HepG2 (cell line): ENCODE results near the gene RPTOR. TPM values are rescaled to one million over a fixed set of nuclear protein-coding genes. Genes with fewer than 3 reads are reported as not detected.

Experiments used
- ATAC-seq: fragments of 200-7000 bp; cut with Tn5 transposase; 3 replicates; pipeline ENCODE4 v1.9.1; 2020; ENCODE audit warnings: mild to moderate bottlenecking, moderate library complexity
- BruUV-seq: library from RNA; stranded (reverse); fragments of 400-500 nt; replicated peaks from 2 replicates; lab custom pipeline; 2021; lab: Mats Ljungman, UMichigan
- CTCF ChIA-PET: fragments of 300-600 bp; formaldehyde crosslinking; extraction: SDS; loops from one replicate; lab custom pipeline; 2021; ENCODE audit warnings: low total read pairs, inconsistent platforms, low intra/inter-chr PET ratio; lab: Yijun Ruan, JAX
- POLR2A ChIA-PET: fragments of 350-600 bp; sonication (Branson Sonifier 250); formaldehyde crosslinking; loops from one replicate; lab custom pipeline; 2020; ENCODE audit warnings: antibody characterized with exemption, inconsistent platforms; lab: Yijun Ruan, JAX
- DNase-seq: peaks from one replicate; pipeline ENCODE4 v3.0.0-alpha.2; 2015; ENCODE audit warnings: low spot score
- FAIRE-seq: peaks from 3 replicates; lab custom pipeline; 2011; peaks lifted over from hg19 to GRCh38; lab: Jason Lieb, UNC
- H2AFZ ChIP-seq: one replicate; pipeline ENCODE4 v1.6.1; 2011; ENCODE audit warnings: low read length, inconsistent platforms
- H3K27ac ChIP-seq: fragments of 300-600 bp; 3 replicates; pipeline ENCODE4 v1.8.0; 2011; ENCODE audit warnings: mixed run types, mild to moderate bottlenecking, mixed read lengths, low read length, inconsistent platforms; ENCODE audit not compliant: insufficient read depth; ENCODE audit errors: extremely low read length
- H3K27me3 ChIP-seq, 2 experiments: fragments of 200-600 bp in 1 of 2; 2 replicates in 1 of 2; 3 replicates in 1 of 2; pipeline versions ENCODE4 v1.6.0 to v1.8.0; 2011; ENCODE audit warnings: low read length in 2 of 2, mild to moderate bottlenecking in 2 of 2, moderate library complexity in 2 of 2, inconsistent platforms in 1 of 2; ENCODE audit not compliant: insufficient read depth in 2 of 2, control insufficient read depth in 1 of 2
- H3K36me3 ChIP-seq, 2 experiments: fragments of 200-600 bp in 1 of 2; replicated peaks in 1 of 2; 2 replicates in 1 of 2; 3 replicates in 1 of 2; pipeline versions ENCODE4 v1.5.1 to v1.8.0; 2011; ENCODE audit warnings: low read length in 2 of 2, inconsistent platforms in 1 of 2; ENCODE audit not compliant: insufficient read depth in 2 of 2, control insufficient read depth in 1 of 2
- H3K4me1 ChIP-seq: 2 replicates; pipeline ENCODE4 v1.5.1; 2012; ENCODE audit warnings: low read length, inconsistent platforms; ENCODE audit not compliant: insufficient read depth
- H3K4me2 ChIP-seq: 2 replicates; pipeline ENCODE4 v1.6.0; 2011; ENCODE audit warnings: low read depth, low read length, inconsistent platforms
- H3K4me3 ChIP-seq, 3 experiments: fragments of 200-600 bp in 1 of 3; sonication (generic), shearing (Covaris generic) in 1 of 3; replicated peaks in 1 of 3; 2 replicates each; pipeline ENCODE4 v1.5.1; 2011 to 2016; ENCODE audit warnings: low read length in 3 of 3, inconsistent platforms in 2 of 3, low read depth in 2 of 3, mild to moderate bottlenecking in 2 of 3, control low read depth in 1 of 3, mixed read lengths in 1 of 3; ENCODE audit not compliant: insufficient read depth in 1 of 3
- H3K79me2 ChIP-seq: one replicate; pipeline ENCODE4 v1.6.1; 2011; ENCODE audit warnings: low read length, inconsistent platforms; ENCODE audit not compliant: insufficient read depth
- H3K9ac ChIP-seq: 2 replicates; pipeline ENCODE4 v1.6.0; 2011; ENCODE audit warnings: mild to moderate bottlenecking, low read depth, low read length, inconsistent platforms; ENCODE audit not compliant: insufficient read depth
- H3K9me3 ChIP-seq: 2 replicates; pipeline ENCODE4 v1.5.1; 2012; ENCODE audit warnings: mild to moderate bottlenecking, low read length
- H4K20me1 ChIP-seq: 2 replicates; pipeline ENCODE4 v1.6.0; 2011; ENCODE audit warnings: inconsistent platforms, mild to moderate bottlenecking, low read length, moderate library complexity; ENCODE audit not compliant: insufficient read depth
- AGO2 ChIP-seq: fragments of 200-400 bp; formaldehyde crosslinking; optimal IDR thresholded peaks from 2 replicates; pipeline ENCODE3; 2017; ENCODE audit warnings: mild to moderate bottlenecking, low read depth, low read length, moderate library complexity
- MIER2 ChIP-seq: IDR thresholded peaks from 2 replicates; pipeline ENCODE4 v1.6.1; 2016; ENCODE audit warnings: missing biosample characterization, missing genetic modification reagents
- ZBTB38 ChIP-seq: sonication (generic); formaldehyde crosslinking; IDR thresholded peaks from 2 replicates; pipeline ENCODE4 v1.5.1; 2020; ENCODE audit warnings: mild to moderate bottlenecking, missing genetic modification reagents
- WGBS: methylation state at CpG from one replicate; pipeline ENCODE4 v1.1.6; 2017; ENCODE audit warnings: low lambda C conversion rate; 5-methylcytosine and 5-hydroxymethylcytosine counted together
- in situ Hi-C: cut with HindIII; loops from 2 replicates; pipeline ENCODE4 v1.10.0; 2017; ENCODE audit warnings: low pct_unique_long_range_greater_than_20kb; ENCODE audit not compliant: extremely low pct_ligation_motif_present
- intact Hi-C: fragments of 100-400 bp; cut with micrococcal nuclease; formaldehyde crosslinking; loops from one replicate; pipeline ENCODE4 v1.10.0; 2022; ENCODE audit not compliant: unreplicated experiment
- polyA plus RNA-seq, 8 experiments: library from polyadenylated mRNA; depleted of rRNA in 3 of 8; stranded (reverse) in 7 of 8; unstranded in 1 of 8; fragments of >200 nt; fragmentation: Illumina TruSeq in 4 of 8; extraction: Trizol in 4 of 8; gene quantifications; 2 replicates each; pipeline versions ENCODE4 v1.2.1 to v1.2.3, GENCODE V29; 2011 to 2016; ENCODE audit warnings: low read depth in 4 of 8, missing spikeins in 1 of 8, mixed read lengths in 1 of 8; ENCODE audit not compliant: insufficient read depth in 1 of 8
- total RNA-seq, 5 experiments: library from RNA; depleted of rRNA; stranded (reverse); fragments of >200 nt; fragmentation: Illumina TruSeq; extraction: Trizol; gene quantifications; 2 replicates each; pipeline ENCODE4 v1.2.3, GENCODE V29; 2016; ENCODE audit warnings: low read depth in 1 of 5
- TF ChIP-seq, protein P1 (sequence below): conservative IDR thresholded peaks from 2 replicates; pipeline ENCODE4 v1.6.1; 2018; ENCODE audit warnings: missing genetic modification reagents
- TF ChIP-seq, protein P2 (sequence below): sonication (generic); formaldehyde crosslinking; IDR thresholded peaks from 2 replicates; pipeline ENCODE4 v1.4.0; 2020; ENCODE audit warnings: missing genetic modification reagents
- TF ChIP-seq, protein P3 (sequence below): sonication (generic); formaldehyde crosslinking; IDR thresholded peaks from 2 replicates; pipeline ENCODE4 v1.5.1; 2020; ENCODE audit warnings: mild to moderate bottlenecking, missing genetic modification reagents, moderate library complexity

The RPTOR gene
- total and polyA plus RNA-seq, 2 of the 13 experiments (the other 11 are each of a cell fraction or from before 2014, with no cell fraction given): 6.6 to 25.3 TPM

DNA sequence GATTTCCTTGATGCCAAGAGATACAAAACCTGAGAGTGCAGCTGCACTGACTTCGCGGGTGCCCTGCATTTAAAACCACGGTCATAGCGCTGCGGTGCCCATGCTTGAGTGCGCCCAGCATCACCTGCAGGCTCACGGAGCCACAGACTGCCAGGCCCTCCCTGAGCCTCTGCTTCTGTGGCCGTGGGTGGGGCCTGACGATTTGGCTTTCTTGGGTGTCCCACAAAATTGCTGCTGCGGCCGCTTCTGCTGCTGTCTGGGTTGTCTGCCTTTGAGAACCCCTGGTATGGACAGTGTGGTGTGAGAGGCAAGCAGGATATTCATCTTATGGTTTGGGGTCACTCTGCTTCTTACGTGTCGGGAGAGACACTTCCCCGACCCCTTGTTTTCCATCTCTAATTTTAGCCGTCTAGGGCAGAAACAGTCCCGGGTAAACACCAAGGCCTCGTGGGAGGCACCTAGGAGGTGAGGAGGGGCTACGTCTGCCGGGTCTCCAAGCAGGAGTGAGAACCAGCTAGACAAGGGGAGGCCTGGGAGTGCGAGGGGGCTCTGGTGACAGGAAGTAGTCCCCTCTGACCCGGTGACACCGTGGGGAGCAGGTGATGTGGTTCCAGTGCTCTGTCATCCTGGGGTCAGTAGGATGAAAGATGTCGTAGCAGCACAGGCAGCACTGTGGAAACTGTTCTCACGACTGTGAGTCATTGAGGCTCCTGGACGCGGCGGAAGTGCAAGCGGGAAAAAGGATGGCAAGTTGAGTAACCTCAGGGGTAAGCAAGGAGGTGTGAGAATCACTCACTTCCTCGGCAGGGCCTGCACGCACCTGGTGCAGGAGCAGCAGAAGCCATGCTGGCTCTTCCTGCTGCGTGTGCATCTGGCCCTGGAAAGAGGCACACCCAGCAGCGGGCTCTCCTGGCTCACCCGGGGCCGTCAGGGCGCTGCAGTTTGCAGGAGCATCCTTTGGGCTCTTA lies 176.3 kb downstream of the RPTOR start:
- H3K9ac ChIP-seq: no peak overlapping the region
- 93% methylated on average over 34 of the region's 35 CpGs for WGBS
- peaks cover 32% of the 10 kb centered on the region for H3K79me2 ChIP-seq
- H3K9me3 ChIP-seq: no peaks in the 10 kb centered on the region
- intact Hi-C loops: no loop called here
- peaks cover 2 to 5% of the 10 kb centered on the region in 2 experiments; a peak in 1 of 5 replicates for H3K36me3 ChIP-seq
- H3K27ac ChIP-seq: no peak overlapping the region
- no peaks in the 10 kb centered on the region for H3K27me3 ChIP-seq
- ATAC-seq (no peak; the same call in 2 of the 3 replicates), FAIRE-seq (no peak), DNase-seq (no peak)
- ChIA-PET CTCF (no interaction called here), POLR2A (no interaction called here)
- no peak overlapping the region for H2AFZ ChIP-seq
- in situ Hi-C loops: no loop called here
- no TSS peak for BruUV-seq
- no peak overlapping the region for H3K4me3 ChIP-seq
- peaks cover 10% of the 10 kb centered on the region for H3K4me1 ChIP-seq
- H4K20me1 ChIP-seq: peaks cover 14% of the 10 kb centered on the region; the same call in 1 of the 2 replicates
- TF ChIP-seq, protein P1, sequence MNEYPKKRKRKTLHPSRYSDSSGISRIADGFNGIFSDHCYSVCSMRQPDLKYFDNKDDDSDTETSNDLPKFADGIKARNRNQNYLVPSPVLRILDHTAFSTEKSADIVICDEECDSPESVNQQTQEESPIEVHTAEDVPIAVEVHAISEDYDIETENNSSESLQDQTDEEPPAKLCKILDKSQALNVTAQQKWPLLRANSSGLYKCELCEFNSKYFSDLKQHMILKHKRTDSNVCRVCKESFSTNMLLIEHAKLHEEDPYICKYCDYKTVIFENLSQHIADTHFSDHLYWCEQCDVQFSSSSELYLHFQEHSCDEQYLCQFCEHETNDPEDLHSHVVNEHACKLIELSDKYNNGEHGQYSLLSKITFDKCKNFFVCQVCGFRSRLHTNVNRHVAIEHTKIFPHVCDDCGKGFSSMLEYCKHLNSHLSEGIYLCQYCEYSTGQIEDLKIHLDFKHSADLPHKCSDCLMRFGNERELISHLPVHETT (CRISPR knock-in tag): no peak
- TF ChIP-seq, protein P2, sequence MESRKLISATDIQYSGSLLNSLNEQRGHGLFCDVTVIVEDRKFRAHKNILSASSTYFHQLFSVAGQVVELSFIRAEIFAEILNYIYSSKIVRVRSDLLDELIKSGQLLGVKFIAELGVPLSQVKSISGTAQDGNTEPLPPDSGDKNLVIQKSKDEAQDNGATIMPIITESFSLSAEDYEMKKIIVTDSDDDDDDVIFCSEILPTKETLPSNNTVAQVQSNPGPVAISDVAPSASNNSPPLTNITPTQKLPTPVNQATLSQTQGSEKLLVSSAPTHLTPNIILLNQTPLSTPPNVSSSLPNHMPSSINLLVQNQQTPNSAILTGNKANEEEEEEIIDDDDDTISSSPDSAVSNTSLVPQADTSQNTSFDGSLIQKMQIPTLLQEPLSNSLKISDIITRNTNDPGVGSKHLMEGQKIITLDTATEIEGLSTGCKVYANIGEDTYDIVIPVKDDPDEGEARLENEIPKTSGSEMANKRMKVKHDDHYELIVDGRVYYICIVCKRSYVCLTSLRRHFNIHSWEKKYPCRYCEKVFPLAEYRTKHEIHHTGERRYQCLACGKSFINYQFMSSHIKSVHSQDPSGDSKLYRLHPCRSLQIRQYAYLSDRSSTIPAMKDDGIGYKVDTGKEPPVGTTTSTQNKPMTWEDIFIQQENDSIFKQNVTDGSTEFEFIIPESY (CRISPR knock-in tag): peak; percentile 86
- TF ChIP-seq ZBTB38 (CRISPR knock-in tag) (peak; percentile 32; the same call in 1 of the 2 replicates), MIER2 (CRISPR knock-in tag) (no peak), AGO2 (no peak)
- TF ChIP-seq, protein P3, sequence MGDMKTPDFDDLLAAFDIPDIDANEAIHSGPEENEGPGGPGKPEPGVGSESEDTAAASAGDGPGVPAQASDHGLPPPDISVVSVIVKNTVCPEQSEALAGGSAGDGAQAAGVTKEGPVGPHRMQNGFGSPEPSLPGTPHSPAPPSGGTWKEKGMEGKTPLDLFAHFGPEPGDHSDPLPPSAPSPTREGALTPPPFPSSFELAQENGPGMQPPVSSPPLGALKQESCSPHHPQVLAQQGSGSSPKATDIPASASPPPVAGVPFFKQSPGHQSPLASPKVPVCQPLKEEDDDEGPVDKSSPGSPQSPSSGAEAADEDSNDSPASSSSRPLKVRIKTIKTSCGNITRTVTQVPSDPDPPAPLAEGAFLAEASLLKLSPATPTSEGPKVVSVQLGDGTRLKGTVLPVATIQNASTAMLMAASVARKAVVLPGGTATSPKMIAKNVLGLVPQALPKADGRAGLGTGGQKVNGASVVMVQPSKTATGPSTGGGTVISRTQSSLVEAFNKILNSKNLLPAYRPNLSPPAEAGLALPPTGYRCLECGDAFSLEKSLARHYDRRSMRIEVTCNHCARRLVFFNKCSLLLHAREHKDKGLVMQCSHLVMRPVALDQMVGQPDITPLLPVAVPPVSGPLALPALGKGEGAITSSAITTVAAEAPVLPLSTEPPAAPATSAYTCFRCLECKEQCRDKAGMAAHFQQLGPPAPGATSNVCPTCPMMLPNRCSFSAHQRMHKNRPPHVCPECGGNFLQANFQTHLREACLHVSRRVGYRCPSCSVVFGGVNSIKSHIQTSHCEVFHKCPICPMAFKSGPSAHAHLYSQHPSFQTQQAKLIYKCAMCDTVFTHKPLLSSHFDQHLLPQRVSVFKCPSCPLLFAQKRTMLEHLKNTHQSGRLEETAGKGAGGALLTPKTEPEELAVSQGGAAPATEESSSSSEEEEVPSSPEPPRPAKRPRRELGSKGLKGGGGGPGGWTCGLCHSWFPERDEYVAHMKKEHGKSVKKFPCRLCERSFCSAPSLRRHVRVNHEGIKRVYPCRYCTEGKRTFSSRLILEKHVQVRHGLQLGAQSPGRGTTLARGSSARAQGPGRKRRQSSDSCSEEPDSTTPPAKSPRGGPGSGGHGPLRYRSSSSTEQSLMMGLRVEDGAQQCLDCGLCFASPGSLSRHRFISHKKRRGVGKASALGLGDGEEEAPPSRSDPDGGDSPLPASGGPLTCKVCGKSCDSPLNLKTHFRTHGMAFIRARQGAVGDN (CRISPR knock-in tag): no peak; the same call in 1 of the 2 replicates
- H3K4me2 ChIP-seq: no peak overlapping the region
